Tongue (tissue), 2 donors: ENCODE data around the gene BCAT1. TPM values are rescaled to one million over a fixed set of nuclear protein-coding genes. Genes with fewer than 3 reads are reported as not detected.

Source experiments
- DNase-seq: peaks from one replicate; pipeline ENCODE4 v3.0.0-alpha.2; 2015
- total RNA-seq: library from RNA; depleted of rRNA; stranded (reverse); fragments of >200 nt; gene quantifications from one replicate; pipeline ENCODE4 v1.2.3, GENCODE V29; 2014

The BCAT1 gene
- total RNA-seq, 1 donor from 2014 or later = 29.6 TPM

DNA sequence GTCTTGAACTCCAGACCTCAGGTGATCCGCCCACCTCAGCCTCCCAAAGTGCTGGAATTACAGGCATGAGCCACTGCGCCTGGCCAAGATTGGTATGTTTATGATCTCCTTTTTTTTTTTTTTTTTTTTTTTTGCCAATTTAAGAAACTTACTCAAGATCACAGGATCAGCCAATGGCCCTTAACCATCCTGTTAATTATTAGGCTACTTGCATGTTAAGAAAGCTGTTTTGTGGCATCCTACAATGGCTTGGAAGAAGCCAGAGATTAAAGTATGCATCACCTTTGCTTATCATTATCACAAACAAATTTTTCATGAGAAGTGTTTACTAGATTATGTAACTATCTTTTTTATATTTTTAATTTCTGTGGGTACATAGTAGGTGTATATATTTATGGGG is 140.2 kb downstream of the BCAT1 start:
- no peak for DNase-seq

DNA sequence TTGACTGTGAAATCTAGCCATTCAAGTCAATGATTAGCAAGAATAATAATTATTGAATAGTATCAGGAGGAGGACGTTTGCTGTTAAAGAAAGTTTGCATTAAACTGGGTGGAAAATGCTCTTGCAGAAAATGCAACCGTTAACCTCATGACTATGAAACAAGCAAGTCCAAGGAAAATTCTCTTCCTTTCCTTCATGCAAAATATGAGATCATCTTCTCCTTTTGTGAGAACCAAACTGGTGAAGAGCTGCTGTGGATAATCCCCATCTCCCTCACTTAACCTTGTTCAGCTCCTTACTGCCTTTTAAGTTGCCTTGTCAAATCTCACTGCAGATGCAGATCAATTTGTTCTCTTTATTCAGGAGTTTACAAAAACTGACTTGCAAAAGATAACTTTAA is 142.5 kb downstream of the BCAT1 start:
- no peak for DNase-seq

DNA sequence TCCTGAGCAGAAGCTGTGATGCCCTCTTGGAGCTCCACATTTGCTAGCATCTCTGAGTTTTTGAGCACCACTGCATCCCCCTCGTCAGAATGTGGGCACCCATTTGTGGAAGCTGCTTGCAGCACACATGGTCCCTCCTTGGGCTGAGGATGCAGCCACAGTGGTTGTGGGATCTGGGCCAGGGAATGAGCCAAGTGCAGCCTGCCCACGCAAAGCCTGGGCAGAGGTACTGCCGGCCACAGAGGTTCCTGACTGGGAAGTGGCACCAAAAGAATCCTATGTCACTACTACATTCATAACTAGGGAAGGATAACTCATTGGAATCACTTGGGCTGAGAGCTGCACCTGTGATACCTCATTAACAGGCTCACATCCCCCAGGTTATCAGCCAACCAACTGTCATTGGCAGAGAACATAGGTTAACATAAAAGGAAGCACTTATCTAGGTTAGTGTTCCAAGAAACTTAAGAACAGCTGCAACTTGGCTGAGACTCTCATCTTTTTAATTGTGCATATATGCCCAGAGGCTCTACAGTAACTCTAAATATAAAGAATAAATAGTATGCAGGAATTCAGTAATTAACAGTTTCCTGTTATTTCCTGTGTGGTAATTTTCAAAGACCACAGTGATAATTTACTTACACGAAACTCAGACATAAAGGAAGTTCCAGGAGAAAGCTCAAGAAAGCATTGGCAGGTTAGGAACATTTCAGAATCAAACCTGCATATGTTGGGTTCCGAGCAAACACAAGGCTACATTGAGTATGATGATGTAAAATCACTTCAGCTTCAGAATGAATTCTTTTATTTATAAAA is 145.3 kb downstream of the BCAT1 start:
- DNase-seq = no peak

DNA sequence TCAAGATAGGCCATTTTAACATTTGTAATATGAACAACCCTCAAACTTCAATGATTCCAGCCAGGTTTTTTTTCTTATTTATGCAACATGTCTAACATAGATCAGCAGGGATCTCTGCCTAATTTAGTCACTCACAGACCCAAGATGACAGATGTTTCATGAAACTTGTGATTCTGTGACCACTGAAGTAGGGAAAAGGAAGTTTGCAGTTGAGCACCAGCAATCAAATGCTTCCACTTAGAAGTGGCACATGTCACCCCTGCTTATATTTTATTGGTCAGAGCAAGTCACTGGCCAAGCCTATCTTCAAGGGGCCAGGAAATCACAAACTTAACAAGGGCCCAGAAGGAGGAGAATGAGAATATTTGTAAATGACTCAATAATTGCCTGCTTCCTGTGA is 150.6 kb downstream of the BCAT1 start:
- DNase-seq = no peak

DNA sequence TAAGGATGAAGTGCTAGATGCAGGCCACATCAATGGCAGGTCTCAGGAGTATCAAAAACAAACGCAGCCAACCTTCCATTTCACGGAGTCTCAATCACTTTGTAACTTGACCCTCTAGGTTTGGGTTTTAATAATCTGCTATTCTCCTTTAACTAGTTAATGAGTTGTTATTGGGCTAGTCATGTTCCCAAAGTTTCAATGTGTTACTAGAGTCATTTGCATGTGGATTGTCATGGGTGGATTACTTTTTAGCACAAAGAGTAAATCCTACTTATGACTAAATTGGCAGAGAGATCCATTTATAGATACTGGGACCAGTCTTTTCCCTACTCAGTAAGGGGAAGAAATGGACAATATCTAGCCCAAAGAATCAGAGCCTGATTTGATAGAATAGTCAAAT is 151.0 kb downstream of the BCAT1 start:
- no peak for DNase-seq

DNA sequence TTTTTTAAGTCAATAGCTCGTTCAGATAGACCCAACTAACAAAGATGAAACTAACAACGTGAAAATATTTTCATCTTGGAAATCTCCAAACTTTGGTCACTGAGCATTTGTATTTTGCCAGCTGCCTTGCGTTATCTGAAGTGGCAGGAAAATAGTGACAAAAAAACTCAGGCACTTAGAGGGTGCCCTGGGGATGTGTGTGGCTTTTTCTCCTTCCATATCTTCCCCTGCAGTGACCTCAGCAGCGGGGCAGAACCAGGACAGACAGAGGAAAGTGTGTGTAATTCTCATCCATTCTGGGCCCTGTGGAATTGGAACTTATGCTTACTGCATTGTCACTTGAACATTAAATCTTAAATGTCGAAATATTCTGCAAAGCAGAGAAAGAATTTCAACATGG is 152.0 kb downstream of the BCAT1 start:
- DNase-seq = no peak

DNA sequence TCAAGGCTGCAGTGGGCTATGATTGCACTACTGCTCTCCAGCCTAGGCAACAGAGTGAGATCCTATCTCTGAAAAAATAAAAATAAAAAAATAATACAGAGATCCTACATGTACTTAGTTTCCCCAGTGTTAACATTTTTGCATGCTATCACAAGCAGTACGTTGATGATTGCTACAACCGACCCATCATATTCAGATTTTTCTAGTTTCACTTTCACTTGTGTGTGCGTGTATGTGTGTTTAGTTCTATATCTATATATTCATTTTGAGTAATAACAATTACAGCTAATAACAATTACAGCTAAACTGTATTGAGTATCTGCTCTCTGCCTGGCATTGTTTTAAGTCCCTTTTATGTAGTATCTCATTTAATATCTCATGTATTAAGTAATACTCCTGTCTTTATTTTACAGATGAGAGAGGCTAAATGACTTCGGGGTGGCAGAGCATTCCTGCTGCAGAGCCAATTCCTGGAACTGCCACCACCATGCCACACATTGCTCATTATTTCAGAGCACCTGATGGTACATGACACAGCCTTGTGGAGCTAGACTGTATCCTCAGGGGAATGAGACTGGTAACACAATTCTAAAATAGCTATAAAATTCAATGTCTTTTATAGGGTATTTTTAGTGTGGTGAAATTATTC is 153.1 kb downstream of the BCAT1 start:
- no peak for DNase-seq

DNA sequence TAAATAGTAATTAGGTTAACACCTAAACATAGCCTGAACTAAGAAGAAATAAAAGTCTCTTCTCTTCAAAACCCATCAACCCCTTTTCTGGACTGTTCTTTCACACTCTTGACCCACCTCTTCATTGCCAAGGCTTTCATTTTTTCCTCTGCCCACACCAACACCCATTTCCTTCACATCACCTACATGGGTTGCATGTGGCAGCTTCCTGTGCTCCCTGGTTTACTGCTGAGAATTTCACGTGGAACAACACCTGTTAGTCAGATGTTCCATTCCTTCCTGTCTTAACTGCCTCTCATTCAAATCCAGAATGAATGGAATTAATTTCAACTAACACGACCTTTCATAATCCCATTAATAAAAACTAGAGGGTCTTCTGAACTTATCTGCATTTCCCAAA is 157.3 kb downstream of the BCAT1 start:
- no peak for DNase-seq

DNA sequence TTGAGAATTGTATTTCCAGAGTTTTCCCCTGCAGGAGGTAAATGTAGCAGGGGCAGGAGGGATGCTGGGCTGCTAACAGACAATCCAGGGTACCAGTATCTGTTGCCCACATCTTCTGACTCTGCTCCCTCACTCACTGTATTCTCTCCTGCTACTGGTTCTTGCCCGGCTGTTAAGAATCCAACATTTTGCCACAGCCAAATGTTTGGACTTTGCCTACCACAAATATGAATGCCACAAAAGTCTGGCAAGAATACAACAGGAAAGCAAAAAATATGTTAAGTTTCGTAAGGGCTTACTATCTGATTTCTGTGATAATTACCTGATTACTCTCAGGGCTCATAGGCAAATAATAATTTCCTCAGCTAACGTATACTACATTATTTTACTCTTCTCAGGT is 160.0 kb downstream of the BCAT1 start:
- no peak for DNase-seq

DNA sequence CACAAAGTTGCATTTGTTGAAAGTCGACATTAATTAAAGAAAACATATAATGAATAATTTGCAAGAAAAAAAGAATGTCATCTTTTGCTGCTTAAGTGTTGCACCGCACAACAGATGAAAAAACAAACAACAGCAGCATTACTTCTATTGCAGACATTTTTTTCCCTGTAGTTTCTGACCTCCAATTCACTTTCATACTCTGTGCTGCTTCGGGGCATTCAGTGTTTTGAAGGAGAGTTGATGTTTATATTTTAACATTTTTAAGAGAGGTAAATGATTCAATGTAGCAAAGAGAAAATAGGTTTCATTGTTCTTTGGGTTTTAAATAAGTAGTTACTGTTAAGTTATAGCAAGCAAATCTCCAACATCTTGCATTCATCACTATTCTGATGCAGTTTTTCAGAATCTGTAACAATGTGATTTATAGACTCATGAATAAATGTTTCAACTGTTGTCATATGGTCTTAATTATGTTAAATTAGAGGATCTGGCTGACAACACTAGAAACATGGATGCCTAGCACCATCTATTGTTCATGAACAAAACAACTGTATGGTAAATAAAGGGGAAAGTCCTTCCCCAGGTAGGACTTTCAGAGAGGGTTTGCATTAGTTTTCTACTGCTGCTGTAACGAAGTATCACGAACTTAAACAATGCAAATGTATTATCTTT is 168.1 kb downstream of the BCAT1 start:
- peak; percentile 38 for DNase-seq

DNA sequence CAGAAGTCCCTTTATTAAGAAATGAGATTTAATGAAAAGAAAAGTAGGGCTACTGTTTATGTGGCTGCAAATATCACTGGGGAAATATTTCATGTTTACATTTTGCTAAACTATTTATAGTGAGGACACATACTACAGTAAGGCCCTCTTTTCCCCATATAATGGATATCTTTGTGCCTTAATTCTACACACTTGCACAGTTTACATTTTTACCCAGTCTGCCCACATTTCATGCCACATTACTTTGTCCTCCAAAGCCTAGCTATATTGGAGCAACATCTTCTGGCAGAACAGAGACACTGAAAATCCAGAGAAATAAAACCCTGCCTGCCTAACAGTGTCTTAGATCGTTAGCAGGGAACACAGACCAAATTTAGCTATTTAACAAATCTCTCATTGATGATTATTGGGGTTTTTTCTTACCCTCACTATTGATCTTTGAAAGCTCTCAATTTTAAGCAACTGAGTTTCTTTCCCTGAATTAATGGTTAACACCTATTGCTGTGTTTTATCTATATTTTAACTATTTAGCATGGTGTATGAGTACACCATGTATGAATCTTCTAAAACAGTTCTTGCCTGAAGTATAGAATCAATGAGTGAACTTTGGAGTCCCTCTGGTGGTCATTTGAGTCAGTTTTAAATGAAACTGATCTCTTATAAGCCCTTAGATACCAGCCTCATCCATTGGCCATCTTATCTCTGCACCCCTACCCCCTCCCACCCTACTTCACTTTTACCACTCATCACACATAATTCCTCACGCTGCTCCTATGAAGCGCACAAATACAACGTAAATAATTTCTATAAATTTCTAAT is 170.2 kb downstream of the BCAT1 start:
- peak; percentile 65 for DNase-seq

DNA sequence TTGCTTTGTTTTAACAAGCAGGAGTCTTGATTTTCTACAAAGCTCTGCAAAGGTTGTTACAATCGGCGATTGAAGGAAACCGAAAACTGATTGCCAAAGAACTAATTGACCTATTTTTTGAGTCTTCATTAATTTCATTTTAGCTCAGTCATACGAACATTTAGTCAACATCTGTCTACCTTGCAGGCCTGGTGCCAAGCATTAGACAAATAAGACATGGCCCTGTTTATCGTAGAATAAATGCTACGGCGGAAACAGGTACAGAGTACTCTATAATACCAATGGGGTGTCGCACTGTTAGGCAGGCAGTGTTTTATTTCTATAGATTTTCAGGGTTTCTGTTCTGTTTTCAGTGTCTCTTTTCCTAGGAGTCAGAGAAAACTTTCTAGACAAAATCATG is 171.5 kb downstream of the BCAT1 start:
- no peak for DNase-seq

DNA sequence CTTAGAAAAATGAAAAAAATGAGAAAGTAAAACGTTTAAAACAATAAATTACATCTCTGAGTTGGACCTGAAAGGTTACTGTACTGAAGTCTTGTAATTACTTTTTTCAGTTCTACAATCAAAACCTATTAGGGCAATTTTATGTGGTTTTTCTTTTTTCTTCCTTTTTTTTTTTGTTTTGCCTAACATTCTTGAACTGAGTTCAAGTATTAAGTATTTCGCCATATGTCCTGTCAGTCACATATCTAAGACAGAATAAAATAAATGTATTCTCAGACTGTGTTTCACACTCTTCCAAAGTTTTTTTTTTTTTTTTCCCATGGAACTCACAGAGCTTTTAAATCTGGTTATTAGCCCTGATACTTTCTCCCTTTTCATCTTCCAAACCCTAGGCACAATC is 172.0 kb downstream of the BCAT1 start:
- peak; percentile 51 for DNase-seq

DNA sequence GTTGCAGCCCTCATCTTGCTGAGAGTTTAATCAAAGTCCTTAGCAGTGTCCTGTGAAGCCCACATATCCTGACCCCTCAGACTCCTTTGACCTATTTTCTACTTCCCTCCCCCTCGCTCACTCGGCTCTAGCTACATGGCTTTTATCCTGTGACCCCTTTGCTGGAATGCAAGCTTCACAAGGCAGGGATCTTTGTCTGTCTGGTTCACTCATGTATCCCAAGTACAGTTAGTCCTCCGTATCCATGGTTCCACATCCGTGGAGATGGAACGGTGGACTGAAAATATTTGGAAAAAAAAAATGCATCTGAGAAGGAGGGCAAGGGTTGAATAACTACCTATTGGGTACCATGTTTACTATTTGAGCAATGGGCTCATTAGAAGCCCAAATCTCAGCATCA is 173.8 kb downstream of the BCAT1 start:
- DNase-seq = no peak

DNA sequence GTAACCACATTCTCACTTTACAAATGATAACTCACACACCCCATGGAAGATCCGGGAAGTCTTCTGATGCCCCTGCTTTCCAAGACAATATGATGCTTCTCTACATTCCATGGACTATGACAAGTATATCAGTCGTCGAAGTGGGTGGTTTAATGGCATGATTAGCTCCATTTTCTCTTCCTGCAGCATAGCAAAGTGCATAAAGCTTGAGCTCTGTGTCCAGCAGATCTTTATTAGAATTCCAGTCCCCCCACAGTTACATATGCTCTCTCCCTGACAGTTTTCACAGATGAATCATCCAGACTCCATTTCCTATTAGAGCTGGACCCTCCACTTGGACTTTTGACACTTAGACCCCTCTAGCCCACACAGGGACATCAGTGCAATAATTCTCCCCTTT is 174.9 kb downstream of the BCAT1 start:
- no peak for DNase-seq

DNA sequence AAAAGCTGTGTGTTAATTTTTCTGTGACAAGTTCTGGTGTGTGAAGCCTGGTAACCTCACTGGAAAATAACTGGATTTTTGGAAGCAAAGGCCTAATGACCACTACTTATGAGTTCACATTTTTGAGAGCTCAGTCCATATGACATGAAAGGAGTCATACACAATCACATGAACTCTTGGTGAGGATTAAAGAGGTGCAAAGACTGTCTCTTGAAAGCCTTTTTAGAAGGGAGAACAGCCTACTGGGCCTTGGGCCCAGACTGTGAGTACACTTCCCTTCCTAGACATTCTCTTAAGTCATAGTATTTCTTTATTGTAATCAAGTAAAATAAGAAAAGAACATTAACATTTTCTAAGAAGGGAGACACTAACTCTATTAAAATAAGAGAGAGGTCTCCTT is 176.1 kb downstream of the BCAT1 start:
- DNase-seq = no peak

DNA sequence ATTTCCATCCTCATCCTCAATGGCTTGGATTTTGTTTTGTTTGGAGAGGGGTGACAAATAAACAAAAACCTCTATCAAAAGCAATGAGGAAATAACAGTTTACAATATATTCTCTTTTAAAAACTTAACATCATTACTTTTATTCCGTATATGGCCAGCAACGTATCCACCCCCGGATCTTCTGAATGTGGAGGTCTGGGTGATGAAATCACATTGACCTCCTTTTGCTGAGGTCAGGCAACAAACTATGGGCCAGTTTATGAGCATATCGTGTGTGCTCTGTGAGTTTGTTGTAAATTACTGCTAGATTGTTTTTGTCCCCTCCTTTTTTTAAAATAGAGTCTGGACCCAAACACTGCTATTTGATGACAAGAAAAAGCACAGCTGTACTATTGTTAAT is 178.1 kb downstream of the BCAT1 start:
- DNase-seq = no peak

DNA sequence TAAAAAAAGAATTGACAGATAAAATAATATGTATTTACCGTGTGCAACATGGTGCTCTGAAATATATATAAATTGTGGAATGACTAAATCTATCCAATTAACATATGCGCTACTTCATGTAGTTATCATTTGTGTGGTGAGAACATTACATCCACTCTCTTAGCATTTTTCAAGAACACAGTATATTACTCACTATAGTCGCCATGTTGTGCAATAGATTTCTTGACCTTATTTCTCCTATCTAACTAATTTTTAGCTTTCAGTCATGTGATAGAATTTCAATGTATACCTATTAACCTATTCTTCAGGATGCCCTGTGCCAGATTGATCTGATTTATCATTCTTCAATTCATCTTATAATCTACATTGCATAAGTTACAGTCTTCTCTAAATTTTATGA is 178.6 kb downstream of the BCAT1 start:
- DNase-seq = no peak

DNA sequence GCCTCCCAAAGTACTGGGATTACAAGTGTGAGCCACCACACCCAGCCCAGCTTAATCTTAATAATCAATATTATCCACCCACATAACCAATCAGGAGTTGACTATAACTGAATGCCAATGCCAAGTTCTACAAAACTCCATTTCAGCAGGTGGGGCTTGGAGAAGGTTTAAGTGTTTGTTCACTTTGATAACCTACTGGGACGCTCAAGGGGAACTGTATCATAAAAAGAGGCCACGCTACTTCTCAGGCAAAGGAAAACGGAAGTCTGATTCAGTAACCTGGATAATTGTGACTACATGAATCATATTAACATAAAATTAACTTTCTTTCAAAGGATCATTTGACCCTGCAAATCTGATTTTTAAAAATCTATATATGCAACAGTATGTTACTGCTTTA is 179.2 kb downstream of the BCAT1 start:
- DNase-seq = no peak

DNA sequence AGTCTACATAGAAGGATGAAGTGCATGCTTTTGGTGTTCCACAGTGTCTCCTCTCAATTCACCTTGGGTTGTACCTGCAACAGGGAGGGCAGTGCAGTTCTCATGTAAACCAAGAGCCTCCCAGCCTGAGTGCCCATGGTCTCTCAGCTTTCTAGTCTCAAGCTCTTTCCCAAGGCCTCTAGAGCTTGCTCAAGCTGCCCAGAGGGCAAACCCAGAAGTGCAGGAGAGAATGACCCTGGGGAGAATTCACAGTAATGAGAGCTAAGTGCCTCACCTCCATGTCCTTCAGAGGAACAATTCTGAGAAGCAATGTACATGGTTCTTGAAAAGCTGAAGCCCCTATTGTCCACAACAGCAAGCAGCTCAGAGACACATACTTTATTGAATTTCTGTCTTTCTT is 180.5 kb downstream of the BCAT1 start:
- DNase-seq = no peak

DNA sequence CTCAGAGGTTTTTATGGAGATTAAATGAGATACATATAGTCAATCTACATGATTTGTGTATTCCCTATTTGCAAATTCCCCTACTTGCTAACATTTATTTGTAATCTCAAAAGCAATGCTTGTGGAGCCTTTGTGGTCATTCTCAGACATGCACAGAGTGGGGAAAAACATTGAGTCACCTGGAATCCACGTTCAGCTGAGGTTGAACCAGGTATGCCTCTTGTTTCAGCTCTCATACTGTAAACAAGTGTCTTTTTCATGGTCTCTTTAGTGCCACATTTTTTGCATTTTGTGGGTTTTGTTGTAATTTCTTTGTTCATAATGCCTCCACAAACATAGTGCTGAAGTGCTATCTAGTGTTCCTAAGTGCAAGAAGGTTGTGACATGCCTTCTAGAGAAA is 181.9 kb downstream of the BCAT1 start:
- no peak for DNase-seq

DNA sequence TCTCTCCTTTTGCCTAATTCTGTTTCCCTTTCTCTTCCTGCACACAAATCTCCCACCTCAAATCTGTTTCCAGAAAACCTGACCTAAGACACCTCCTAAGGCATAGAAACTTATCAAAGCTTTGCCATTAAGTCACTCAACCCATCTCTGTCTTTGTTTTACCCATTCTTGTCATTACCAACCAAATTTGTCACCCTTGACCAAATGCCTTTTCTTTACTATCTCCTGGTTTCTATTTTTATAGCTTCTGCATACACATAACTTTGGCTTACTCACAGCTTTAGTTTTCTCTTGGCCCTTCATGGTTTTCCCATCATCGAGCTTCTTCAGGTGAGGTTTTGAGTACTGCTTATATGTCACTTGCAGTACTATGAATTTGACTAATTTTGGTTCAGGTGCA is 184.2 kb downstream of the BCAT1 start:
- no peak for DNase-seq
